Measurements from ENCODE around the gene BCAS3.

BCAS3 gene

GRCh38 chr17:61076621-61077031 is 399.0 kb downstream of the BCAS3 start:
- DNase-seq: no peak

GRCh38 chr17:61081959-61082358 is 404.3 kb downstream of the BCAS3 start:
- DNase-seq: no peak

GRCh38 chr17:61084260-61084659 is 406.6 kb downstream of the BCAS3 start:
- no peak for DNase-seq

GRCh38 chr17:61087024-61087423 is 409.4 kb downstream of the BCAS3 start:
- no peak for DNase-seq

- no peak for DNase-seq
These were observed 410.9 kb downstream of the BCAS3 start for GRCh38 chr17:61088556-61088955.

- no peak for DNase-seq
These were observed 413.4 kb downstream of the BCAS3 start for GRCh38 chr17:61091096-61091495.

GRCh38 chr17:61097781-61098180 is 420.1 kb downstream of the BCAS3 start:
- DNase-seq: no peak

GRCh38 chr17:61106354-61106753 is 428.7 kb downstream of the BCAS3 start:
- no peak for DNase-seq

GRCh38 chr17:61116577-61116976 is 438.9 kb downstream of the BCAS3 start:
- no peak for DNase-seq

- DNase-seq: no peak
These were observed 440.3 kb downstream of the BCAS3 start for GRCh38 chr17:61117983-61118382.

GRCh38 chr17:61118871-61119270 is 441.2 kb downstream of the BCAS3 start:
- DNase-seq: no peak

- no peak for DNase-seq
These were observed 444.8 kb downstream of the BCAS3 start for GRCh38 chr17:61122326-61122913.

GRCh38 chr17:61124562-61124961 is 446.9 kb downstream of the BCAS3 start:
- no peak for DNase-seq

GRCh38 chr17:61126473-61127249 is 449.0 kb downstream of the BCAS3 start:
- no peak for DNase-seq

GRCh38 chr17:61127960-61128359 is 450.3 kb downstream of the BCAS3 start:
- DNase-seq: no peak

GRCh38 chr17:61128661-61129115 is 451.0 kb downstream of the BCAS3 start:
- no peak for DNase-seq

- no peak for DNase-seq
These were observed 451.9 kb downstream of the BCAS3 start for GRCh38 chr17:61129267-61130254.

GRCh38 chr17:61130330-61130729 is 452.7 kb downstream of the BCAS3 start:
- DNase-seq: no peak

GRCh38 chr17:61131585-61131984 is 453.9 kb downstream of the BCAS3 start:
- DNase-seq: no peak

GRCh38 chr17:61132524-61132923 is 454.9 kb downstream of the BCAS3 start:
- no peak for DNase-seq

GRCh38 chr17:61133853-61134252 is 456.2 kb downstream of the BCAS3 start:
- no peak for DNase-seq

GRCh38 chr17:61134551-61135235 is 457.0 kb downstream of the BCAS3 start:
- DNase-seq: no peak

GRCh38 chr17:61135782-61136181 is 458.1 kb downstream of the BCAS3 start:
- no peak for DNase-seq
